NCI-H146 (cell line): ENCODE measurements around the gene PHF20.
"Not testable (repeated sequence)": the region's sequence is repeated elsewhere in the genome, so short reads cannot be mapped to it uniquely, and the experiment has no call there.

Source experiments
- DNase-seq: peaks from one replicate; lab custom pipeline; 2025; lab: John Stamatoyannopoulos, UW

Gene PHF20

DNA sequence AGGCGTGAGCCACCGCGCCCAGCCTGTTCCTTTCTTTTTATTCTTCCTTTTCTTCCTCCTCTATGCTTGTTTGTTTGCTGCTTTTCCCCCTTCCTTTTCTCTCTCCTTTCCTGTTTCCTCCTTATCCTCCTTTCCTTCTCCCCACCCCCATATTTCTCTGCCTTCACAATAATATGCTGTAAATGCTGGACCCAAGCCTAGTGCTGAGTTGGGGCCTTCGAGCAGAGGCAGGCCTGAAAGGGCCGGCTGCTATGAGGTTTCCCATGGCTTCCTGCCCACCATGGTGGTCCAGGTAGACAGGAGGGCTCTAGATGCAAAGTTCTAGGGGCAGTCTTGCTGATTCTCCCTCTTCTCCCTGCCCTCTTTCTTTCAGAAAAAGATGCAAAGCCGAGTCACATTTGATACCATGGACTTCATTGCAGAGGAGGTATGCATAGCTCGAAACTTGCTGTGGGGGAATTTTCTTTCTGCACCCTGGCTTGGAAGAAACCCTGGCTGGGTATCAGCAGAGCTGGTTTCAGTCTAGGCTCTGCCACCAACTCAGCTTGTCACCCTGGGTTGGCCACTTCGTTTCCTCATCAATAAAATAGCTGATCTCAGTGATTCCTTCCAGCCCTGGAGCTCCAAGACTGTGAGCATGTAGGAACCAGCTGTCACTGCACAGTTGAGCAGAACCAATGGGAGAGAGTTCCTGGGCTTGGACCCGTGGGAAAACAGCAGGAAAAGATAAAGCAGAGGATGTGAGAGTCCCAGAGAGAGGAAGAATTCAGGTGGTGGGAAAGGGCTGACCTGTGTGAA is 204.0 kb downstream of the PHF20 start:
- DNase-seq = no peak

DNA sequence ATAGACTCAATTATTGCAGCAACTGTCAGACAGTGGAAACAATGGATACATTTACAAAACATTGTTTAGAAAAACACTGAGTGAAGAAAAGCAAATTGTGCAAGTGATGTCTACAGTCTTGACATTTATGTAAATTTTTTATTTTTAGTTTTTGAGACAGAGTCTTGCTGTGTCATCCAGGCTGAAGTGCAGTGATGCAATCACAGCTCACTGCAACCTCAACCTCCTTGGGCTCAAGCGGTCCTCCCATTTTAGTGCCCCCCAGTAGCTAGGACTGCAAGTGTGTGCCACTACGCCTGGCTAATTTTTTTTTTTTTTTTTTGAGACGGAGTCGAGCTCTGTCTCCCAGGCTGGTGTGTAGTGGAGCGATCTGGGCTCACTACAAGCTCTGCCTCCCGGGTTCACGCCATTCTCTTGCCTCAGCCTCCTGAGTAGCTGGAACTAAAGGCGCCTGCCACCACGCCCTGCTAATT is 206.3 kb downstream of the PHF20 start:
- no peak for DNase-seq

DNA sequence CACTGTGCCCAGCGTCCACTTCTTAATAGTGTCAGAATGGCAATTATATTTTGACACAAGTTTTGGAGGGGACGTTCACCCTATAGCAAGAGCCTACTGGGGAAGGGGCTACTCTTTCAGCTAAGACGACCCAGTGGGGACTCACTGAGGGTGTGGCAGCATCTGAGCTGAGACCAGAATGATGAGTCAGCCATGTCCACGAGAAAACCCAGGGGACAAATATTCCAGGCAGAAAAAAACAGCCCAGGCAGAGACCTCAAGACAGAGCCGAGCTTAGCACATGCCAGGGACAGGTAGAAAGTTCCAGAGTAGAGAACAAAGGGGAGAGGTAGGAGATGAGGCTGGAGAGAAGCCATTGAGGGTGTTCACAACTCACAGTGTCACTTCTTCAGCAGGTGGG is 207.7 kb downstream of the PHF20 start:
- DNase-seq = no peak

DNA sequence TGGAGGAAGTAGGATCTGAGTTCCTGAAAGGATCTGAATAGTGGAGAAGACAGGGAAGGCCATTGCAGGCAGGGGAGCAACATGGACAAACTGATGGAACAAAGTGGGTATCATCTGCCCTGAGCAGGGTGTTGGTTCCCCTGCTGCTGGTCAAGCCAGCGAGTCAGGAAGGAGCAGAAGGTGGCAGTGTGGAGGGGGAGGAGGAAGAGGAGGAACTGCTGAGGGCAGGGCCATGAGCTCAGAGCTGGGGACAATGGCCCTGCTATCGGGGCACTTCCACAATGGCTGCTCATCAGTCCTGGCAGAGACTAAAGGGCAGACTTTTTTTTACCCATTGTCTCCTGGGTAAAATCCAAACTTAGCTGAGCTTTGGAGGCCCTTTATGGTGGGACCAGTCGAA is 210.2 kb downstream of the PHF20 start:
- DNase-seq = no peak

DNA sequence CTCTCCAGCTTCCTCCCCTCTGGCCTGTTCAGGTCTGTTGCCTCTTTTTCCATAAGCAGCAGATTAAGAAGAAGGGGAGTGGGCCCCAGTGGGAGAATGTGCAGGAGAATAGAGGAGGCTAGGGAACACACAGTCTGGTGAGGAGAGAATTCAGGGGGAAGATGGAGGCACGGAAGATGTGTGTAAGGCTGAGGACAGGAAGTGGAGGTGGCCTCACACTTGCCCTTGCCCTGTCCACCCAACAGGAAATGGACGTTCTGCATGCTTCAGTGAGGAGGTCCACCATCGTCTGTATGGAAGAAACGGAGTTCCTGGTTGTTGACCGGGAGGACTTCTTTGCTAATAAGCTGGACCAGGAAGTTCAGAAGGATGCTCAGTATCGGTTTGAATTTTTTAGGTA is 212.6 kb downstream of the PHF20 start:
- DNase-seq = no peak

DNA sequence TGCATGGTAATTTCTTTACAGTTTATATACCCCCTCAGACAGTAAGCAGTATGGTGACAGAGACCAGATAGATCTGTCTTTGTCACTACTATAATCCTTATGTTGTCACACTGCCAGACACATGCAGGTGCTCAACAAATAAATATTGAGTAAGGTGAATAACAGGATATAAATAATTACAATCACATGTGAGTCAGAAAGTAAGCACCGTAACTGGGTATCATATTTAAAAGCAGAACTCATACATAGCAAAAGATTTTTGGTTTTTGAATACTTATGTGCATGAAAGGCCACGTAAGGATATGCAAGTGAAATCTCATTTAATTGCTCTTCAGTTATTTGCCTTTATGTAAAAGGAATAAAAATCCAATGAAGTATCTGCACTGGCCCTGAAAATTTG is 214.0 kb downstream of the PHF20 start:
- no peak for DNase-seq

DNA sequence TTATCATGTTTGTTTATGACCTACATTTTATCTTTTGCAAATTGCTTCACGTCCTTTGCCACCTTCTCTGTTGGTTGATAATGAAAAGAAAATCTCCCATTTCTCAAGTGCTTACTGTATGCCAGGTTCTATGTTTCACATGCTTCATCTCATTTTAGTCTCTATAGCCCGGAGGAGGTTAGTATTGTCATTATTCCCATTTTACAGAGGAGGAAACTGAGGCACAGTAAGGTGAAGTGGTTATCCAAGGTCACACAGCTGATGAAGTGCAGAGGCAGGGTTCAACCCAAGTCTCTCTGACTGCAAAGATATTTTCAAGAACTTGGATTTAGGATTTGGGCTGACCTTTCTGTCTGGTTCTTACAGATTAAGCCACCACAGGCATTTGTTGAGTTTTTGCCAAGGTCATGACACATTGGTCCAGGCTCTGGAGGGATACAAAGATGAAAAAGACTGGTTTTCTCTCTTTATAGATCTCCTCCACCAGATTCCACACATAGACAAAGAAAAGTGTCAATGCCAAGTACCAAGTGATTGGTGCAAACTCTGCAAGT is 217.2 kb downstream of the PHF20 start:
- no peak for DNase-seq

DNA sequence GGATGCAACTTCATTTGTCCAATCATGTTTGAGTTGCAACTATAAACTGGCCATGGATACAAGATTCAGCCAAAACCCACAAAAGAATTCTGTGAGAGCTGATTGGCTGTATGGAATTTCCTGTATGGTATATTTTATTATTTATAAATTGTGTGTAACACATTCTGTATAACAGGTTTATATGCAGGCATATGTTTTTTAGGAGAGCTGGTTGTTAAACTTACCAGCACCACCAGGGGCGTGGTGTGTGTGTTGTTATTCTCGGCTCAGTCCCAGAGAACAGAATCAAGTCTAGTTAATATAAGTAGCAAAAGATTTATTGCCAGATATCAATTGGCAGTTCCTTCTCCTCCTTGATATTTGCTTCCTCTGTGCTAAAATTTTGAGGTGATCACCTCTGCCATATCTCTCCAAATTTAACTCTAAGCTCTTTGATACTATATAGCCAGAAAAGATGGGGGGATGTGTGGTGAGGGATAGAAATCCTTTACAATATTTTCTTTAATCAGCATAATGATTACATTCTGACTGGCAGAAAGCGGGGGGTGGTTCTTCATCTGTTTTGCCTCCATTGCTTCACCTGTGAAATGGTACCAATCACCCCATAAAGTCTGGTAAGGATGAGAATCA is 219.4 kb downstream of the PHF20 start:
- no peak for DNase-seq

DNA sequence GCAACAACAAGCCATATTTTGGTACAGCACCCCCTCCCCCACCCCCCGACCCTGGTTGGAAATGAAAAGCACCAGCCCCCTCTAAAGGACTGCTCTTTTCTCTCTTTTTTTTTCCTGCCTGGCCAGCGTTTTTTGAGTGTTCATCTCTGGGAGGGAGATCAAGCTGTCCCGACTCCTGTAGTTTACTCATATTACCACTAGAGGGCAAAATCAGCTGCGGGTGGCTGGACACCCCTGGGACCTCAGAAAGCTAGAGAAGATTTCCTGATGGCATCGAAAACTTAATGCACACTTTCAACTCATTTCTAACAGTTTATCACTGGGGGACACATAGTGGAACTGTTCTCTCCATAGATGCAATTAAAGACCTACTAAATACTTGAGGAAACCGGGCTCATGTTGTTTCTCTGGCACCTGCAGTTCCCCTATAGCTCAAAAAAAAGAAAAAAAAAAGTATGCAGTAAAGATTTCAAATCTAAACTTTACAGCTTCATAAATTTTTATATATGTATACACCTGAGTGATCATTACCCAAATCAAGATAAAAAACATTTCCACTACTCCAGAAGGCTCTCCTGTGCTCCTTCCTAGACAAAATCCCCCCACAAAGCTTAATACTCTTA is 221.0 kb downstream of the PHF20 start:
- DNase-seq = peak; percentile 76

DNA sequence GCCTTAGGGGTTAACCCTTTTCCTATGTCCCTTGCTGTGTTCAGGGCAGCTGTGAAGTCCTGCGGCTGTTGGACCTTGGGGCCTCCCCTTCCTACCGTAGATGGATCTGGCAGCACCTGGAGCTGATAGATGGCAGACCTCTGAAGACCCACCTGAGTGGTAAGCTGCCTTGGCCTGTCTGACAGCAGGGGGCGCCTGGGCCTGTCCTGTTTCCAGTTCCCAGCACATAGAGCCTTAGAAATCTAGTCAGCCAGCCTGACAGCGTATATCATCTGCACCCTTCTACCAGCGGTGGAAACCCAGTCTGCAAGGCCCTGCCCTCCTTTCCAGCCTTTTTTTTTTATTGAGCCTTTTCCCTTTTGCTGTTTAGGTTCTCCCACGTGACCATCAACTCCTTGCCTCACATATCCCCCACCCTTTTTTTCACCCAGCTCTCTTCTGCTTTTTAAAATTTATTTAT is 223.2 kb downstream of the PHF20 start:
- peak; percentile 95 for DNase-seq

DNA sequence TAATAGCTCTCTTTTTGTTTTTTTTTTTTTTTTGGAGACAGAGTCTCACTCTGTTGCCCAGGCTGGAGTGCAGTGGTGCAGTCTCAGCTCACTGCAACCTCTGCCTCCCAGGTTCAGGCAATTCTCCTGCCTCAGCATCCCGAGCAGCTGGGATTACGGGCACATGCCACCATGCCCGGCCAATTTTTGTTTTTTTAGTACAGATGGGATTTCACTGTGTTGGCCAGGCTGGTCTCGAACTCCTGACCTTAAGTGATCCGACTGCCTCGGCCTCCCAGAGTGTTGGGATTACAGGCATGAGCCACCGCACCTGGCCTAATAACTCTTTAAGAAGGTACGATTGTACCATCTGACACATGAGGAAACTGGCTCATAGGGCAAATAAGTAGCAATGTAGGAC is 224.7 kb downstream of the PHF20 start:
- not testable (repeated sequence) for DNase-seq
